ENCODE data around the gene SLC12A3. TPM values are rescaled to one million over a fixed set of nuclear protein-coding genes. Genes with fewer than 3 reads are reported as not detected.
"Not testable (repeated sequence)": the region's sequence is repeated elsewhere in the genome, so short reads cannot be mapped to it uniquely, and the experiment has no call there.

SLC12A3 gene
- total RNA-seq, 1 donor from 2014 or later, result not detected

DNA sequence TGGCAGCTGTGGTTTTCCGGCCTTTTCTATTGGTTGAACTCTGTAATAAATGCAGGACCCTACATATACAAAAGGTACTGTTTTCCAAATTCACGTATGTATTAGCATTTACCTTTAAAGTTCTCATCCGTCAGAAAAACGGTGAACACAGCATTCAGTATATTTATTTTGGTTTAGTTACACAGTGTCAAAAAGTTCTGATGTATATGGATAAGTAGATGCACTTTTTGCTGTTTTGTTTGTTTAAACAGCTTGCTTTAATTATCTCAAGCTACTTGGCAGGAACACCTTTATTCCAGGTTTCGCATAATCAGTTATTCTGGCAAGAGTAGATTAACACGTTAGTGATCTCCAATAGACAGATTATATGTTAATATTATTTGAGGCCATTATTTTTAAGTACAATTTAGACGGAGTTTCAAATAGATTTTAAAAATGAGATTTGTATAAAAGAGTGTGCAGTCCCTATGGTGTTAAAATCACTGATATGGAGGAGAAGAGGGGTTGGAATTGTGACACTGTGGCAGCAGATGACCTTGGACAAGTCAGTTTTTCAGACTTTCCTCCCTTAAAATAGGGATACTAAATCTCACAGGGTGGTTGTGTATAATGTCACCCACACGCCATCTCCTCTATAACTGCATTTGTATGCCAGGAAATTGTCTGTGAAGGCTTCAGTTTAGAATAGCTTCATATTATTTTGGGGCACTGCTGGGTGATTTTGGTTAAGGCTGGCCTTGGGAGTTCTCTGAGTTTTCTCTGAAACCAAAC, 69.0 kb downstream of the SLC12A3 start:
- DNase-seq (ENCODE audit: low read depth), result no peak
- TF ChIP-seq, protein P1, sequence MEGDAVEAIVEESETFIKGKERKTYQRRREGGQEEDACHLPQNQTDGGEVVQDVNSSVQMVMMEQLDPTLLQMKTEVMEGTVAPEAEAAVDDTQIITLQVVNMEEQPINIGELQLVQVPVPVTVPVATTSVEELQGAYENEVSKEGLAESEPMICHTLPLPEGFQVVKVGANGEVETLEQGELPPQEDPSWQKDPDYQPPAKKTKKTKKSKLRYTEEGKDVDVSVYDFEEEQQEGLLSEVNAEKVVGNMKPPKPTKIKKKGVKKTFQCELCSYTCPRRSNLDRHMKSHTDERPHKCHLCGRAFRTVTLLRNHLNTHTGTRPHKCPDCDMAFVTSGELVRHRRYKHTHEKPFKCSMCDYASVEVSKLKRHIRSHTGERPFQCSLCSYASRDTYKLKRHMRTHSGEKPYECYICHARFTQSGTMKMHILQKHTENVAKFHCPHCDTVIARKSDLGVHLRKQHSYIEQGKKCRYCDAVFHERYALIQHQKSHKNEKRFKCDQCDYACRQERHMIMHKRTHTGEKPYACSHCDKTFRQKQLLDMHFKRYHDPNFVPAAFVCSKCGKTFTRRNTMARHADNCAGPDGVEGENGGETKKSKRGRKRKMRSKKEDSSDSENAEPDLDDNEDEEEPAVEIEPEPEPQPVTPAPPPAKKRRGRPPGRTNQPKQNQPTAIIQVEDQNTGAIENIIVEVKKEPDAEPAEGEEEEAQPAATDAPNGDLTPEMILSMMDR (conservative IDR thresholded peaks at IDR 0.05; ENCODE audit: low read depth, low read length), result no peak
- peak overlapping the region; percentile 99 for H3K4me3 ChIP-seq (ENCODE audit: low read depth, low read length)

DNA sequence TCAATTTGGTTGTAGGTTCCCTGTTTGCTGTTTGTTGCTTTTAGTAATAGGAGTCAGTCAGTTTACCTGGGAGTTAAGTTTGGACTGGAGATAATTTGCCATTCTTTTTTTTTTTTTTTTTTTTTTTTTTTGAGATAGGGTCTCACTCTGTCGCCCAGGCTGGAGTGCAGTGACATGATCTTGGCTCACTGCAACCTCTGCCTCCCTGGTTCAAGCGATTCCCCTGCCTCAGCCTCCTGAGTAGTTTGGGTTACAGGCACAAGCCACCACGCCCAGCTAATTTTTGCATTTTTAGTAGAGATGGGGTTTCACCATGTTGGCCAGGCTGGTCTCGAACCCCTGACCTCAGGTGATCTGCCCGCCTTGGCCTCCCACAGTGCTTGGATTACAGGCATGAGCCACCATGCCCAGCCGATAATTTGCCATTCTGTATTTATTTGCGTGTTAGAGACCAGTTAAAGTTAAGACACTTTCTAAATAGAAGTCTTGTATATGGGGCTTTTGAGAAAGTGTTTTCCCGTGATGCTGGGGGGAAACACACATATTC, 69.7 kb downstream of the SLC12A3 start:
- peak overlapping the region; percentile 99 for H3K4me3 ChIP-seq (ENCODE audit: low read depth, low read length)
- DNase-seq (ENCODE audit: low read depth), result not testable (repeated sequence)

DNA sequence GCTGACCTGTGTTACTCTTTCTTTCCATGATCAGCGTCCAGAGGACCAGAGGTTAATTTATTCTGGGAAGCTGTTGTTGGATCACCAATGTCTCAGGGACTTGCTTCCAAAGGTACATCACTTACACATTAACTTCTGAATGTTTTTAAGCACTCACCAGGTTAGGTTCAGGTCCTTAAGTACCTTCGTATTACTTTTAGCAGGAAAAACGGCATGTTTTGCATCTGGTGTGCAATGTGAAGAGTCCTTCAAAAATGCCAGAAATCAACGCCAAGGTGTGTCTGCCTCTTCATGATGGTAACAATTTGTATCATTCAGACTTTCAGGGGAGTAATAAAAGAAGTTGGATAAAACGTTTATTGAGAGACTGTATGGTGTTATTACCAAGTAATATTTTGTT, 70.2 kb downstream of the SLC12A3 start:
- H3K4me3 ChIP-seq (ENCODE audit: low read depth, low read length), result peak overlapping the region; percentile 99
- TF ChIP-seq, protein P1 (conservative IDR thresholded peaks at IDR 0.05; ENCODE audit: low read depth, low read length), result no peak
- no peak for DNase-seq (ENCODE audit: low read depth)

DNA sequence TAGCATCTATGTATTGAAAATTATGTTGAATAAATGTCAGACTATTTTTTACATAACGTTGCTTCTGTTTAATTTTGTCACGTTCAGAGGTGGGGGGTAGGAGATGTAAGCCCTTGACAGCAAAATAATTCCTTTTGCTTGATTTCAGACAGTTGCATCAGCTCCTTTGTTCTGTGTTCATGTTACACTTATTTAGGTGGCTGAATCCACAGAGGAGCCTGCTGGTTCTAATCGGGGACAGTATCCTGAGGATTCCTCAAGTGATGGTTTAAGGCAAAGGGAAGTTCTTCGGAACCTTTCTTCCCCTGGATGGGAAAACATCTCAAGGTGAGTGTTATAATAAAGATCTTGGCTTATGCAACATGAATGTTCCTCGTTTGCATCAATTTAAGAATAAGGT, 71.5 kb downstream of the SLC12A3 start:
- TF ChIP-seq, protein P1 (conservative IDR thresholded peaks at IDR 0.05; ENCODE audit: low read depth, low read length), result no peak
- no peak overlapping the region for H3K4me3 ChIP-seq (ENCODE audit: low read depth, low read length)
- DNase-seq (ENCODE audit: low read depth), result no peak

DNA sequence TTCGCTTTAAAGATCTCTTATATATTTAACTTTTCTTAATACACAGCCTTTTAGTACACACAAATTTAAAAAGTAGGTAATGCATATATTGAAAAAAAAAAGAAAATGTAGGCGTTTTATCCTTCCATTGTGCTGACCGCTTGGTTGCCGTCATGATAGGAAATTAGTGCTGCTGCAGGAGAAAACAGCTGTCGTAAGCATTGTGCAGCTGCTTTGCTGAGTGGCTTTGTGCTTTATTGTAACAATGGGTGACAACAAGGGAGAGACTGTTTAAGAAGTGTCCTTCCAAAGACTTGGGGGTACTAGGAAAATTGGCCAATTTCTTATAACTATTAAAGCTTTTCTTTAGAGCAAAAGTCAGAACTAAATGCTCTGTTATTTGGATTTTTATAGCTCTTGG, 71.9 kb downstream of the SLC12A3 start:
- no peak for DNase-seq (ENCODE audit: low read depth)
- TF ChIP-seq, protein P1 (conservative IDR thresholded peaks at IDR 0.05; ENCODE audit: low read depth, low read length), result no peak
- no peak overlapping the region for H3K4me3 ChIP-seq (ENCODE audit: low read depth, low read length)

DNA sequence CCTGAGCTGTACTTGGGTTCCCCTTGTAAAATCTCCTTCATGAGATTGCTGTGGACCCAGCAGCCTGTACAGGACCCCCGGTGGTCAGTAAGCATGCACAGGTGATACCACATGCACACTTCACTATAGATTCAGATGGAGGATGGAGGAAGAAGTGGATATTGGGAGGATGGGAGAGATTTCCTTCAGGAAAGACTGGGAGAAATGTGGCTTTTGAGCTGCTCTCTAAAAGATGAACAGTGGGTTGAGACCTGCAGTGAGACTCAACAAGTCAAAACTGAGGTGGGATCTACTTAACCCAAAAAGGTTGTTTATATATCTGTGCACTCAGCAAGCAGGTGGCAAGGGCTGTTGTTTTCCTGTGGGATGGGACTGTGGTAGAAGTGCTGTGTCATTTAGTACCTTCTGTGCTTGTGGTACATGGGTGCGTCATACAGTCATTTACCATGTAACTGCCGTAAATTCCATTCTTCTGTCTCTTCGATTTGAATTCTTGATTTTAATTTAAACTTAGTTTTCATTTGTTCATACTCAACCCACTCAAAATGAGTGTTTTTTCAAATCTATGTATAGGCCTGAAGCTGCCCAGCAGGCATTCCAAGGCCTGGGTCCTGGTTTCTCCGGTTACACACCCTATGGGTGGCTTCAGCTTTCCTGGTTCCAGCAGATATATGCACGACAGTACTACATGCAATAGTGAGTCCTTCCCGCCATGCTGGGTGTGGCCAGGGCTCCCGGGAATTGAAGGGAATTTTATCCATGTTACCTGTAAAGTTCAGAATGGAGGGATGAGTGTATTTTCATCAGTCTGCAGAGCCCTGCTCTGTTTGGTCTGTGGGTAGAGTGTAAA, 73.9 kb downstream of the SLC12A3 start:
- no peak for DNase-seq (ENCODE audit: low read depth)
- H3K4me3 ChIP-seq (ENCODE audit: low read depth, low read length), result no peak overlapping the region
- TF ChIP-seq, protein P1 (conservative IDR thresholded peaks at IDR 0.05; ENCODE audit: low read depth, low read length), result no peak

DNA sequence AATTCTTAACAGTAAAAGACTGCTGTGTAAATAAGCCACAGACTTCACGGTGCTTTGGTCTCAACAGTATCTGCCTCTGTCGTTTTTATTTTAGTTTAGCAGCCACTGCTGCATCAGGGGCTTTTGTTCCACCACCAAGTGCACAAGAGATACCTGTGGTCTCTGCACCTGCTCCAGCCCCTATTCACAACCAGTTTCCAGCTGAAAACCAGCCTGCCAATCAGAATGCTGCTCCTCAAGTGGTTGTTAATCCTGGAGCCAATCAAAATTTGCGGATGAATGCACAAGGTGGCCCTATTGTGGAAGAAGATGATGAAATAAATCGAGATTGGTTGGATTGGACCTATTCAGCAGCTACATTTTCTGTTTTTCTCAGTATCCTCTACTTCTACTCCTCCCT, 74.8 kb downstream of the SLC12A3 start:
- no peak for DNase-seq (ENCODE audit: low read depth)
- no peak overlapping the region for H3K4me3 ChIP-seq (ENCODE audit: low read depth, low read length)
- TF ChIP-seq, protein P1 (conservative IDR thresholded peaks at IDR 0.05; ENCODE audit: low read depth, low read length), result no peak

Data from epithelial cell of proximal tubule (primary cell).